NCI-H1417 (cell line): ENCODE measurements around the gene RIN3.
A peak's percentile ranks its signal among the peaks of the same experiment; 100 is the strongest.
"Not testable (repeated sequence)": the region's sequence is repeated elsewhere in the genome, so short reads cannot be mapped to it uniquely, and the experiment has no call there.

Experiments
- DNase-seq, 3 experiments: peaks; one replicate each; lab custom pipeline; 2025; lab: John Stamatoyannopoulos, UW

RIN3 gene

DNA sequence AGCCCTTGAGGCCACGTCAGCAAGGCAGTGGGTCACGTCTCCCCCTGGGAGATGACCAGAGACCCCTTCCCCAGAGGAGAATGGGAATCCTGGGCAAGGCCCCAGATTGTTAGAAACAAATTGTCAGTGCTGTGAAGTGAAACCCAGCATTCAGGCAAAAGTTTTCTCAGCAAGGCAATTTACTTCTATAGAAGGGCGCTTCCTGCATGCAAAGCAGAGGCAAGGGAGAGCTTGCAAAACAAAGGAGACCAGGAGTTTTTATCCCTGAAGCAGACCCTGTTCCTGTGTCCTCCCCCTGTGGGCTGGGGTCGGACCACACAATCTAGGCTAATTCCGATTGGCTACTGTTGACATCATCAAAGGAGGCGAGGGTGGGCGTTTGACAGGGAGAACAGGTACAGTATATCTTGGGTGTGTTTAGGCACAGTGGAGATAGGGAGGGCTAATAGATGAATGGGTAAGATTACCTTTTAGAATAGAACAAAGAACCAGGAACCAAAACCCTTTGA, 114.2 kb downstream of the RIN3 start:
- no peak for DNase-seq

DNA sequence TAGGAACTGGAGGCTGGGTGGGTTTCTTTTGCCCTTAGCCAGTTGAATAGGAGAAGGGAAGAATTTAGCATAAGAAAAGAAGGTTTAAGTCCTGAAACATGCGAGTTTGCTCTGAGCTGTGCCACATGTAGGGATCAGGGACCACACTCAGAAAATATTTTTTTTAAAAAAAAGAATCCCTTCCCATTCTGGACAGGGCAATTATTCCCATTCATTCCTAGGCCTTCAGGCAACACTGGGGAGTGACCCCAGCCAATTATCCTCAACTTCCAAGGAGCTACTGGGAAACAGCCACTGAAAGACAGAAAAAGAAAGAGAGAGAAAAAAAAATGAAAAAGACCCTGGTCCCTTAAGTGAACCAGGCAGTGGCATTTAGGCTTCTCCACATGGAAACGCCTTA, 115.1 kb downstream of the RIN3 start:
- no peak for DNase-seq

DNA sequence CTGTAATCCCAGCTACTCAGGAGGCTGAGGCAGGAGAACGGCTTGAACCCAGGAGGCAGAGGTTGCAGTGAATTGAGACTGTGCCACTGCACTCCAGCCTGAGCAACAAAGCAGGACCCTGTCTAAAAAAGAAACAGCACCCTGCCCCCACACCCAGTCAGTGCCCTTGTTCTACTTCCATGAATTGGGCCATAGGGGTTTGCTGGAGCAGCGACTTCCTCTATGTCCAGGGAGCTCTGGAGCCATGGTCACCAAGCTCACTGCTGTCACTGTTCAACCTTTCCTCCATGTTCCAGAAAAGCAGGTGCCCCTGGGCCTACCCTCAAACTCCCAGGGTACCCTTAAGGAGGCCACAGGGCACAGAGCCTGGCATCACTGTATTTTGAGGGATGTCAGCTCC, 116.8 kb downstream of the RIN3 start:
- DNase-seq = no peak

DNA sequence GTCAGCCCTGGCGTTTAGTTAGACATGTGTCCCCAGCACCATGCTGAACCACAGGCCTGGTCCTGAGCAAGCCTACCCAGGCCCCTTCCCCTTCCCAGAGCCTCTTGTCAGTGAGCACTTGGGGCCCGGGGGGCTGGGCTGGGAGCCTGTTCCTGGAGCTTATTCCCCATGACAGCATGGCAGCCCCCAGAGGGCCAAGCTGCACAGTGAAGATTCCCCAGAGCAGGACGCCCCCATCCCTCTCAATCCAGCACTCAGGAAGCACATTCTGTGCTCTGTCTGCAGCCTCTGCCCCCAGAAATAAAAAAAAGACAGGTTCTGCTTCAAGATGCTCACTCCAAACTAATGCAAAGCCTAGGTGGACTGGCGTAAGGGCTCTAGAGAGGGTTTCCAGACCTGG, 117.5 kb downstream of the RIN3 start:
- DNase-seq = no peak

DNA sequence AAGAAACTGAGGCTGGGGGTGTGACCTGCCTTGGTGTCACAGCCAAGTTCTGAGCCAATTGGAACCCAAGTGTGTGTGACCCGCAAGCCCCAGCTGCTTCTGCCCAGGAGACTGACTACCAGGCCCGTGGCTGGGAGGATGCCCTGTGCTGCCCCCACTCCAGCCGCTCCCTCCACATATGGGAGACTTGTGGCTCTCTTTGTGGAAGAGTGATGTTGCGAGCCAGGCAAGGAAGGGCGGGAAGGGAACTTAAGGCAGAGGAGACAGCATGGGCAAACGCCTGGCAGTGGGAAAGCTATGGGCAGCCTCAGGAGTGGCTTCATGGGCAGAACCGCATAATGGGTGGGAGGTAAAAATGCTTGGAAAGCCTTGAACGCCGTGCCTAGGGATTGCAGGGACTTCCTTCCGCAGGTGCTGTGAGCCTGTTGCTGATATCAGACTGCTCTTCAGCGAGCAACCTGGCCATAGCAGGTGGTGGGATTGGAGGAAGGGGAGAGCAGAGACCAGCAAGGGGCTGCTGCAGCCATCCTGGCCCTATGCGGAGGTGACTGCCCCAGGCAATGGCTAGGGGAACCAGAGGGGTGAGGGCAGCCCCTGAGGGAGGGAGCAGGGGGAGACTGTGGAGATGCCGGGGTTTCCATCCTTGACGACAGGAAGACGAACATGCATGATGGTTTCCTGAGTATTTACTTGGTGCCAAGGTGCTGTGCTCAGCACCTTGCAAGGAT, 119.1 kb downstream of the RIN3 start:
- DNase-seq = no peak

DNA sequence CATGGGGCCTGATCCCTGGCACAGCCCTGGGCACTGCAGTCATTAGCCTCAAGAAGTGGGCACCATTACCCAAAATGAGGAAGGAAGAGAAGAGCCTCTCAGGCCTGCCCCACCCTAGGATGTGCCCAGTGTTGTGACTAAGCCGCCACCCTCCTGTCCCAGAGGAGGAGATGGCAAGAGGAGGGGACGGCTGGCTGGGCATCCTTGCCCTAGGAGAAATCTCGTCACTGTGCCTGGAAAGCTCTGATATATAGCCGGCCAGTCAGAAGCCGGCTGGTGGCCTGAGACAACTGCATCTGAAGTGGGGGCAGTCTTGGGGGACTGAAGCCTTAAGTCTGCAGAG, 119.7 kb downstream of the RIN3 start:
- no peak for DNase-seq

DNA sequence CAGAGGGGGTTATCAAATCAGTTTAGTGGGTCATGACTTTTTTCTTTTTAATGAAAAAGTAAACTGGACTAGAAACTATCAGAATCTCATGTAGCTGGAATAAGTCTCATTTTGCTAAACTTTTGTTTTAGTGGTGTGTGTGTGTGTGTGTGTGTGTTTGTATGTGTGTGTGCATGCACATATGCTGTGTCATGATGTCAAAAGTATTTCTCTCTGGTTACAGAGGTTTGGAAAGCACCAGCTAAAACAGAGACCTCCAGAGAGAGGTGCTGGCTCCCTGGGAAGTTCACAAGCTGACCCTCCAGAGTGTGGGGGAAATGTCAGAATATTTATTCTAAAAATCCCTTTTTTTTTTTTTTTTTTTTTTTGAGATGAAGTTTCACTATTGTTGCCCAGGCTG, 120.1 kb downstream of the RIN3 start:
- DNase-seq = no peak

DNA sequence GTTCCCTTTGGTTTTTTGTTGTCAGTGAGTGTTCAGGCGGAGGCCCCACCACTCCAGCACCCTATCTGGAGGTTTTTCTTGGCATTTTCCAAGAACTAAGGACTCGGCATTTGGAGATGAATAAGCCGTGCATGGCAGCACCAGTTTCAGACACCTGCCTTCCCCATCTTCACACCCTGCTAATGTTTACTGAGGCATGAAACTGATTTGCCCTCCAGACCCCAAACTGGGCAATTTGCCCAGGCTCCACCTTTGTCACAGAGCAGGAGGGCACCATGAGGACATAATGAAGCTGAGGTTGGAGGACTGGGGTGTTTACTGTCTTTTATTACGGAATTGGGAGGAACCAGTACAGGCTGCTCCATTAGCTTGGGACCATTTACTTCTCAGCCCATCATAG, 121.5 kb downstream of the RIN3 start:
- DNase-seq = peak; percentile 22 to 66 (median 31)

DNA sequence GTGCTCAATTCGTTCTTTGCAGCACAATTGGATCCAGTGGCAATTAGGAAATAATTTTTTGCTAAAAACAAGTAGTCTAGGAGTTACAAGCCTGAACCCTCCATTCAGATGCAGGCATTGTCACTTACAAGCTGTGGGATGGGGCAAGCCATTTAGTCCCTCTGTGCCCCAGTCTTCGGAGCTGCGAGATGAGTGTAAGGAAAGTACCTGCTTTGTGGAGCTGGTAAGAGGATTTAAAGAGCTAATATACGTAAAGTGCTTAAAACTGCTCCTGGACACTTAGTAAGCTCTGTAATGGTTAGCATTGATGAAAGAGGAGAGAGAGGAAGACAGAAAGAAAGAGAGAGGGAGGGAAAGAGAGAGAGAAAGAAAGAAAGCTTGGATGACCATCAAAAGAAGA, 122.3 kb downstream of the RIN3 start:
- DNase-seq = no peak

DNA sequence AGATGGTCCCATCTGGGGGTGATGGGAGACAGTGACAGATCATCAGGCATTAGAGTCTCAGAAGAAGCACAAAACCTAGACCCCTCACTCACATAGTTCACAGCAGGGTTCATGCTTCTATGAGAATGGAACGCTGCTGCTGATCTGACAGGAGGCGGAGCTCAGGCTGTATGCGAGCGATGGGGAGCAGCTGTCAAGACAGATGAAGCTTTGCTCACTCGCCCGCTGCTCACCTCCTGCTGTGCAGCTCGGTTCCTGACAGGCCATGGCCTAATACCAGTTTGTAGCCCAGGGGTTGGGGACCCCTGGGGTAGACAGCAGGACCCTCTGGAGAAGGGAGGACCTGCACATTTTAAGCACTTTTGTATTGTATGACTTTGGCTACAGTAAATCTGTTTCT, 123.6 kb downstream of the RIN3 start:
- peak in 2 of 3 experiments; percentile 65 to 84 for DNase-seq

DNA sequence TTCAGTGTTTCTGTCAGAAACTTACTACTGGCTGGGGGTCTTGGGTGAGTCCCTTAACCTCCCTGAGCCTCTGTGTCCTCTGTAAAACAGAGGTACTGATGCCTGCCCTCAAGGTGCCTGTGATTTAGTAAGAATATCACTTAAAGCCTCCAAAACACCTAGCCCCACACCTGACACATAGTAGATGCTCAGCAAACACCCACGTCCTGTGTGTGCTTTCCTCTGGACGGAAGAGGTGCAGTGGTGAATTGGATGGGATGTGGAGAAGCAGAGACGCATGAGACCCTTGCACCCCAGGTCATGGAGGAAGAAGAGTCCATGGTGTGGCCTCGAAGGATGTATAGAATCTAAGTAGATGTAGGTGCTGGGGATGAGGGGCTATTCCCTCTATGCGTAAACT, 124.3 kb downstream of the RIN3 start:
- no peak for DNase-seq

DNA sequence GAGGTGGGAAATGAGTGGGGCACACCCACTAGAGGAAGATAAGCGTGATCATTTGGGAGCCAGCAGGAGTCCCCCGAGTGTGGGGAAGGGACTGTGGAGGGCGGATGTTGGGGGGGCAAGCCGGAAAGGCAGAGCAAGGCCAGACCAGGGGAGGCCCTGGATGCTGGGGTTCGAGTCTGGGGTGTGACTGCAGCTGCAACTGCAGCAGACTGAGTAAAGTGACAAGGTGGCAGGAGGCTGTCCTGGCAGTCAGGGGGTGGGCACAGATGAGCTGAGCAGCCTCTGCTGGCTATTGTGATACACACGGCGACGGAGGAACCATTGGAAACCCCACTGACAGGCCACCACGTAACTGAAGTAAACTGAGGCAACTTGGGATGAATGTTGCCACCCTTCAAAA, 124.7 kb downstream of the RIN3 start:
- no peak for DNase-seq

DNA sequence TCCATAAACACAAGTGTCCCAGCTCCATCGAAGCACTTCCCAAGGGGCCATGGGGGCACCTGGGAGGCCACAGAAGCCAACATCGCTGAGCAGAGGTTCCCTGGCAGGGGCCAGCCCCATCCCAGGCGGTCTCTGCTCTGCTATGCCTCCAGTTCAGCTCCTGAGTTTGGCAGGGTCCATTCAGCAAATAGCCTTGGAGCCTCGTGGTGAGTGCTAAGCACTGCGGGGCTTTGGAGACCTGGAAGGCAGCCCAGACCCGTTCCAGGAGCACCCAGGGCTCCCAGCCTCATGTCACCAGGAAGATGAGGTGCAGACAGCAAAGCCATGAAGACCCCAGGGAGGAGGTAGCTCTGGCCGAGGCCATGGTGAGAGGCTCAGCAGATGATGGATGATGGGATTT, 125.3 kb downstream of the RIN3 start:
- no peak for DNase-seq

DNA sequence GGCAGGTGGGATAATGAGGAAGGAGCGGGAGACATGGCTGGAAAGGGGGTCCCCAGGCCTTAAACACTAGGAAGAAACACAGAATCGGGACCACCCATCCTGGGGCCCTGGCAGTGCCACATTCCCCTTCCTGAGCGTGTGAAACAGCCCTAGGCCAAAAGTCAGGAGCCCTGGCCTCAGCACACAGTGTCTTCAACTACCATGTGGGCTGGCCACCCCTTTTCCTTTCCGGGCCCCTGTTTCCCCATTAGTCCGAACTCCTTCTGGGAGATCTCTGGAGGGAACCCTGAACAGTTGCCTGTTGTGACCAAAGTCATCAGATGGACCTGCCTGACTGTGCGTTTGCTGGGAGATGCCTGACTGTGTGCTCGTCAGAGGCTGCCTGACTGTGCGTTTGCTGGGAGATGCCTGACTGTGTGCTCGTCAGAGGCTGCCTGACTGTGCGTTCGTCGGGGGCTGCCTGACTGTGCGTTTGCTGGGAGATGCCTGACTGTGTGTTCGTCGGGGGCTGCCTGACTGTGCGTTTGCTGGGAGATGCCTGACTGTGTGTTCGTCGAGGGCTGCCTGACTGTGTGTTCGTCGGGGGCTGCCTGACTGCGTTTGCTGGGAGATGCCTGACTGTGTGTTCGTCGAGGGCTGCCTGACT, 126.0 kb downstream of the RIN3 start:
- not testable (repeated sequence) for DNase-seq

DNA sequence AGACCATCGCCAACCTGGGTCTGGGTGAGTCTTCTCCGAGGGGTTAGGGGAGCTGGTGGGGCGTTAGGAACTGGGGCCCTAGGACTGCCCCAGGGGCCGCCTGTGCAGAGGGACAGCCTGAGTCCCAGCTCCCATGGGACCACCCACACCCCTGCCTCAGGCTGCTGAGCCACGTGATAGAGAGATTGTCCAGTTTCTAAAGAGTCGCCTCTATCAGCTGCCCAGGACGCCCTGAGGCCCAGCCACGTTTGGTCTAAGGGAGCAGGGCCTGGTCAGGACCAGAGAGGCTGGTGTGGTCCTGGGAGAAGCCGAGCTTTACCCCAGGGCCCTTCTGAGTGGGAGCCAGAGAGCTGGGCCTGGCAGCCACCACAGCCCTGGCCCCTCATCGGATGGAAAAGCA, 127.7 kb downstream of the RIN3 start:
- DNase-seq = no peak

DNA sequence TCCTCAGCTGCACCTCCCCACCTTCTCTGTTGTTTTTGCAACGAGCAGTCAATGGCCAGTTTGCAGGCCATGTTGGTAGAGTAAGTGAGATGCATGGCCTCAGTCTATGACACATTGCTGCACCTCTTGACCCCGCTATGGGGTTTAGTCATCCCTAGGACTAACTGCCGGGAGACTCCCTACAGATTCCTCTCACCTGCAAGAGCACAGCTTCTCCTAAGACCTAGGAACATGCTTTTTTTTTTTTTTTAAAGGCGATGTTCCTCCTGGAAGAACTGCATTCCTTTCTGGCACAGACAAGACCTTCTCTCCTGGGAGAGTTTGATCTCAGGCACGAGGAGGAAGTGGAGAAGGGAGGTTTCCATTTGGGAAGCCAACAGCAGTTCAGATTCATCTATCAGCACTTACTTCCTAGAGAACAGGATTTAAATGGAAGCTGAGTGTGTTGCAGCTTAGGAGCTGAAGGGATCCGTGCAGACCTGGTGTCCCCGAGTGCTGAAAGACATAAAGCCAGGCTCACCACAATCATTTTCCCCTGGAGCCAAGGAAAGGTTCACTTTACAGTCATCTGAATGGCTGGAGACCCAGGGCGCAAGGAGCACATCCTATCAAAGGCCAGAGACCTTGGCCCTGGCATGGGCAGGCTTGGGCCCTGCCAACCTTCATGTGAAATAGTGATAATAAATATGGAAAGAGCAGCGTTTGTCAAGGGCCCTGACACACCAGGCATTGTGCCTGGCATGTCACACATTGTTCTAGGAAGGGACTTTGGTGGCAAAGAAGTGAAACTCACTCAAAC, 130.8 kb downstream of the RIN3 start:
- DNase-seq = no peak

DNA sequence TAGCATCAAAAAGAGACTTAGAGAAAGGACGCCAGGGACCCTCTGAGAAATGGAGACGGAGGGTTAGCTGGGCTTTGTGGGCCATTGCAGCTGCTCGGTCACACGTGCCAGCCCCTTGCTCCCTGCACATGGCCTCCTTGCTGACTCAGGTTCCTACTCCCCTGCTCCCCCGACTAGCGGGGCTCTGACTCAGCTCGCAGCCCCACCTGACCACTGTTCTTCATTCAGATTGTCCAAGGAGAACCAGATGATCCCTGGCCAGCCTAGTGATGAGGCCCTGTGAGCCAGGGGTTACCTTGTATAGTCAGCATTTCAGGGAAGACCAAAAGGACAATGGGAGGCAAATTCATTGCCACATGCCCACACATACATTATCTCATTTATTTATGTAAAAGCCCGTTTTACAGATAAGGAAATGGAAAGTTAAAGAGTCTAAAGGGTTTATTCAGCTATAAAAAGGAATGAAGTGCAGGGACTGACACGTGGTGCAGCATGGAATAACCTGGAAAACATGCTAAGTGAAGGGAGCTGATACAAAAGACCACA, 131.5 kb downstream of the RIN3 start:
- no peak for DNase-seq

DNA sequence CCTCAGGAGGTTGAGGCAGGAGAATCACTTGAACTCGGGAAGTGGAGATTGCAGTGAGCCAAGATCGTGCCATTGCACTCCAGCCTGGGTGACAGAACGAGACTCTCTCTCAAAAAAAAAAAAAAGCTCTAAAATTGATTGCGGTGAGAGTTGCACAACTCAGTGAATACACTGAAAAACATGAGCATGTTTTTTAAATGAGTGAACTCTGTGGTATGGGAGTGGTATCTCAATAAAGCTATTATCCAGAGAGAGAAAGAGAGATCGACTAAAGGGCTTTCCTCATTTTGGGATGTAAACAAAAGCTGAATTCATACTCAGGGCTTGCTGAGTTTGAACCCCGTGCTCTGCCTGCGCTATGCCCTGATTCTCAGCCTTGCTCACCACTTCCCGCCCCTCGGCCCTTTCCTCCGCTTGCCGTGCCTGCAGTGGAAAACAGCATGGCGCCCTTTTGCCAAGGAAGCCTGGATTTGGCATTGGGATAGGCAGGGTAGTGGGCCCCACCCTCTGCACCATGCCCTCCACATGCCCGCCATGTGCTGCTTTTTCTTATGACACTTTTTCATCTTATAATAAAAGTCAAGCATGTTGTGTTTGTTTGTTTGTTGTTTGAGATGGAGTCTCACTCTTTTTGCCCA, 132.4 kb downstream of the RIN3 start:
- no peak for DNase-seq

DNA sequence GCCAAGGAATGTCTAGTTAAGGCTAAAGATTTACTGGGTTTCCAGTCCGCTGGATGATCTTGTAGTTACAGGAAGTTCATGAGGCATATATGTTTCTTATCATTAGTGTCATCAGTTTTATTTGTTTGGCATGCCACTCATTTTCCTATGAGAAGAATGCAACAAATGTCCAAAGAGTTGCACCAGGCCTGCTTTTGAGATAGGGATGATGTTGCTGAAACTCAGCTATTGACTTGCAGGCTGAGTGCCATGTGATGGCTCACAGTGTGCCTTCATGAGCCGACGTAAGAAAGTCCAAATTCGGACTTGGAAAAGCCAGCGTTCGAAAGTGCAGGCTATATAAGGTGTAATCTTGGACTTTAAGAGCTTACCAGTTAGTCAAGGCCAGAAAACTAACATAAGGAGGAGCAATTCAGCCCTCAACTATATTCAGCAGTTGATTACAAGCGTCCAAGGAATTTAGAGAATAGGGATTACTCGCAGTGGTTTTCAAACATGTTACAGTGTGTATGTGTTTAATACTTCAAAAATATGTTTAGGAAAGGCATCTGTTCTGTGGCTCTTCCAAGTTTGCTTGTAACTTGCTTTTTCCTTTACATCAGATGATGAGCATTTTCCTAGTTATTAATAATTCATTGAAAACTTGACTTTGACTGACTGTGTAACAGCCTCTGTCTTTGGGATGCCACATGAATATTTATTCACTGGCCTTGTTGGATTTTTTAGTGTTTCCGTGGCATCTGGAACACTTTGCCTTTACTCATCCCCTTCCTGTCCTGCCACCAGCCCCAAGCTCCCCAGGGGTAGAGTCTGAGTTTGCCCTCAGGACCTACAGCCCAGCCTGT, 133.6 kb downstream of the RIN3 start:
- DNase-seq = no peak

DNA sequence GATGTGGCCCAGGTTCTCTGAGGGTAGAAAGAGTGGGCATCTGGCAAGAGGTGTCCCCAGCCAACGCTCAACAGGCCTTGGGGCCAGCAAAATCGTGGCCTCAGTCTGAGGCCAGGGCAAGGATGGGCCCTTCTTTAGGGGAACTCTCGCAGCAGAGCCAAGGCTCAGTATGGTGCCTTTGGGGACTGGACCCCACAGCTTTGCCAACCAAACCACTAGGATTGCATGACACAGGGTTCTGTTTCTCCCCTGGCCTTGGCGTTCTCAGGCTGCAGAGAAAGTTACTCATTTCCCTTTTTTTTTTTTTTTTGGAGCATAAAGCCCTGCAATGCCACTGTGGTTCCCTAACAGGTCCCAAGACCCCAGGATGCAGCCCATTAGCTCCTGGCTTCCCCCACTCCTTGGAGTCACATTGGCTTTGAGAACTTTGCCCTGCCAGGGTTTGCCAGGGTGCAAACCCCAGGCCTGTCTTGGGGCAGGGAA, 134.3 kb downstream of the RIN3 start:
- DNase-seq = no peak

DNA sequence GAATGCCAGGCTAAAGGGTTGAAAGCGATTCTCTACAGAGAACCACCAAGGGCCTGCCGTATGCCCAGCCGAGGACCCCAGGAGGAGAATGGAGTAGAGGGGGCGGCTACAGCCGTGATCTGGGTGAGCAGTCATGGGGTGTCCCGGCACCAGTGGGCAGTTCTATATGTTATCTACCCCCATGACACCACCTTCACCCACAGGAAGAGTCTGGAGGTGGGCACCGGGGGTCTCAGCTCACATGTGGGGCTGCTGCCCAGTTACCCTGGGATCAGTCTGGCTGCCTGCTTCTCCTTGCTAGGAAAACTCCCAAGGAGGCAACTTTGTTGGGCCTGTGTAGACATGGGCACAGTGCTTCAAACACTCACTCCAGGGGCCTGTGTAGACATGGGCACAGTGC, 135.5 kb downstream of the RIN3 start:
- DNase-seq = no peak
